NCI-H1436 treated with DMSO at 0.1 percent for 48 hours (cell line): Measurements from ENCODE around the gene VEGFB.
A peak's percentile ranks its signal among the peaks of the same experiment; 100 is the strongest.

Source experiments
- DNase-seq: peaks from one replicate; lab custom pipeline; 2025; lab: John Stamatoyannopoulos, UW

The VEGFB gene

GRCh38 chr11:64262271-64263002 is 28.1 kb downstream of the VEGFB start:
- no peak for DNase-seq

- DNase-seq: no peak
Observed at GRCh38 chr11:64263021-64263946, 28.9 kb downstream of the VEGFB start.

- no peak for DNase-seq
Observed at GRCh38 chr11:64263947-64264317, 29.5 kb downstream of the VEGFB start.

- no peak for DNase-seq
Observed at GRCh38 chr11:64264371-64264852, 30.0 kb downstream of the VEGFB start.

- no peak for DNase-seq
Observed at GRCh38 chr11:64265176-64266160, 31.1 kb downstream of the VEGFB start.

- no peak for DNase-seq
Observed at GRCh38 chr11:64266339-64266738, 32.0 kb downstream of the VEGFB start.

GRCh38 chr11:64267207-64267945 is 33.0 kb downstream of the VEGFB start:
- DNase-seq: no peak

- DNase-seq: no peak
Observed at GRCh38 chr11:64268025-64268892, 33.9 kb downstream of the VEGFB start.

- no peak for DNase-seq
Observed at GRCh38 chr11:64268893-64269539, 34.6 kb downstream of the VEGFB start.

GRCh38 chr11:64269540-64270220 is 35.3 kb downstream of the VEGFB start:
- peak; percentile 96 for DNase-seq

- DNase-seq: no peak
Observed at GRCh38 chr11:64275031-64275800, 40.8 kb downstream of the VEGFB start.

- no peak for DNase-seq
Observed at GRCh38 chr11:64275841-64276240, 41.5 kb downstream of the VEGFB start.

GRCh38 chr11:64276653-64277431 is 42.5 kb downstream of the VEGFB start:
- DNase-seq: no peak

GRCh38 chr11:64278576-64279190 is 44.3 kb downstream of the VEGFB start:
- DNase-seq: no peak

- no peak for DNase-seq
Observed at GRCh38 chr11:64281957-64282770, 47.8 kb downstream of the VEGFB start.

- DNase-seq: no peak
Observed at GRCh38 chr11:64283092-64283491, 48.7 kb downstream of the VEGFB start.
